ENCODE measurements around the gene TESK2.

DNA sequence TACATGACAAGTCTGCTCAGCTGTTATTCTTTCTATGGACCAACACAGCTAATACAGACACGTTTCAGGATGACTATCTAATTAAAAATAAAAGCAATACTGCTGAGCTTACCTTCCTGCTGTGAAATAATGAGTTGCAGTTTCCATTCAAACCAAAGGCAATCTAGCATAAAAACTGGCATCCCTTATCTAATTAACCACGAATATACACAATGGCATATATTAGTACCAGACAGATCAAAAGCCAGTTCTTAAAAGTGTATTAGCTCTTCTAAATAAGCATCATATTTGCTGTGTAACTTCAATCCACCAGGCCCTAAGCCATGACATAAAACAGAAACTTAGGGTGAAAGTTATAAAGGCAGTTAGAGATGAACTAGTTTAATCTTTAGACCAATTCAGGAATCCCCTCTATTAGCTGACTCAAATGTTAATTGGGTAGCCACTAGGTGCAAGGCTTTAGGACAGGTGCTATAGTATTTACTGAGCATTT is 20.6 kb downstream of the TESK2 start:
- TF ChIP-seq EZH2 (IDR thresholded peaks at IDR 0.05): no peak
- no peak for TF ChIP-seq POLR2AphosphoS5 (IDR thresholded peaks at IDR 0.05; ENCODE audit: borderline replicate concordance, low read depth, low read length)
